PC-9 (cell line): ENCODE results near the gene LRRC32. TPM values are rescaled to one million over a fixed set of nuclear protein-coding genes. Genes with fewer than 3 reads are reported as not detected.

Experiments used
- BruUV-seq: library from RNA; stranded (reverse); fragments of 400-500 nt; replicated peaks from 2 replicates; lab custom pipeline; 2021; lab: Mats Ljungman, UMichigan
- CTCF ChIA-PET: fragments of 300-600 bp; sonication (Branson Sonifier 250); formaldehyde crosslinking; loops from one replicate; lab custom pipeline; 2022; ENCODE audit warnings: antibody characterized with exemption; lab: Charles Lee
- POLR2A ChIA-PET: fragments of 300-600 bp; sonication (Branson Sonifier 250); formaldehyde crosslinking; loops from one replicate; lab custom pipeline; 2022; ENCODE audit warnings: antibody characterized with exemption; ENCODE audit not compliant: unreplicated experiment; lab: Charles Lee
- DNase-seq, 2 experiments: peaks; one replicate each; pipeline versions ENCODE4 v3.0.0 to v3.0.0-alpha.2; 2015 to 2022; ENCODE audit warnings: mixed read lengths in 1 of 2
- H2AFZ ChIP-seq: fragments of 200-600 bp; sonication (generic); 2 replicates; pipeline ENCODE4 v1.8.1; 2017; ENCODE audit warnings: antibody characterized with exemption
- H3F3A ChIP-seq: fragments of 200-600 bp; sonication (generic); 2 replicates; pipeline ENCODE4 v1.8.1; 2017; ENCODE audit warnings: antibody characterized with exemption, mild to moderate bottlenecking, low read depth; ENCODE audit not compliant: insufficient read depth
- H3K27ac ChIP-seq: fragments of 200-600 bp; sonication (generic); 2 replicates; pipeline ENCODE4 v1.6.1; 2016; ENCODE audit warnings: mixed run types
- H3K27me3 ChIP-seq: fragments of 200-600 bp; sonication (generic); 2 replicates; pipeline ENCODE4 v1.6.1; 2016; ENCODE audit warnings: low read depth, mixed run types; ENCODE audit not compliant: insufficient read depth
- H3K36me3 ChIP-seq: fragments of 200-600 bp; sonication (generic); 2 replicates; pipeline ENCODE4 v1.6.1; 2016; ENCODE audit warnings: low read depth, mixed run types
- H3K4me1 ChIP-seq: fragments of 200-600 bp; sonication (generic); replicated peaks from 2 replicates; pipeline ENCODE4 v1.6.1; 2016; ENCODE audit warnings: mixed run types; ENCODE audit not compliant: insufficient read depth
- H3K4me2 ChIP-seq: fragments of 200-600 bp; sonication (generic); 2 replicates; pipeline ENCODE4 v1.6.1; 2017; ENCODE audit warnings: mixed run types
- H3K4me3 ChIP-seq: fragments of 200-600 bp; sonication (generic); 2 replicates; pipeline ENCODE4 v1.6.1; 2016; ENCODE audit warnings: mixed run types
- H3K79me2 ChIP-seq: fragments of 200-600 bp; sonication (generic); 2 replicates; pipeline ENCODE4 v1.6.1; 2017; ENCODE audit warnings: low read depth, mixed run types
- H3K9me2 ChIP-seq: fragments of 200-600 bp; sonication (generic); 2 replicates; pipeline ENCODE4 v1.8.1; 2017; ENCODE audit warnings: mild to moderate bottlenecking; ENCODE audit not compliant: insufficient read depth
- H3K9me3 ChIP-seq: fragments of 200-600 bp; sonication (generic); 2 replicates; pipeline ENCODE4 v1.8.1; 2016; ENCODE audit warnings: low read depth; ENCODE audit not compliant: insufficient read depth
- H4K20me1 ChIP-seq: fragments of 200-600 bp; sonication (generic); 2 replicates; pipeline ENCODE4 v1.8.1; 2017; ENCODE audit not compliant: insufficient read depth
- EZH2 ChIP-seq: fragments of 200-600 bp; sonication (generic); IDR thresholded peaks from 2 replicates; pipeline ENCODE4 v1.8.0; 2017; ENCODE audit warnings: antibody characterized with exemption, low read depth
- intact Hi-C: fragments of 100-400 bp; cut with micrococcal nuclease; formaldehyde crosslinking; loops from one replicate; pipeline ENCODE4 v1.10.0; 2022; ENCODE audit not compliant: unreplicated experiment
- total RNA-seq: library from RNA; stranded (reverse); gene quantifications from 2 replicates; pipeline ENCODE4 v1.2.3, GENCODE V29; 2021
- TF ChIP-seq, protein P1 (sequence below): fragments of 200-600 bp; sonication (generic); conservative IDR thresholded peaks from 2 replicates; pipeline ENCODE4 v1.6.1; 2017; ENCODE audit warnings: mixed run types, antibody characterized with exemption, mild to moderate bottlenecking, moderate library complexity

Gene LRRC32
- total RNA-seq, 1 experiment from 2014 or later = not detected

DNA sequence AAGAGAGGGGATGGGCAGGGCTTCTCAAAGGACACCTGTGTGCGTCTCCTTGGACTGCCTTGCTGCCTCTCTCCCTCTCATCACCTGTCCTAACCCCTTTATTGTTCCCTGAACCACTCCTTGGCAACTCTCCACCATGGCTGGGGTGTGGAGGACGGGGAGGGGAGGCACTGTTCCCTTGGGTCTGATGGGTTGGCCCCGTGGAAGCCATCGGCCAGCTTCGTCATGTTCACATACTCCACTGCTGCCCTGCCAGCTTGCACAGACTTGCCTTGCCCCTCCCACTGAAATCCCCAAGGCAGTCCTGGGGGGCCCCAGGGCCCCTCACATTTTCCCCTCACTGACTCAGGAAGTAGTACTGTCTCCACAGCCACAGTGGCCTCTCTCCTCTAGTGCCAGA, 36.1 kb upstream of the LRRC32 start:
- CTCF ChIA-PET = no interaction called here

DNA sequence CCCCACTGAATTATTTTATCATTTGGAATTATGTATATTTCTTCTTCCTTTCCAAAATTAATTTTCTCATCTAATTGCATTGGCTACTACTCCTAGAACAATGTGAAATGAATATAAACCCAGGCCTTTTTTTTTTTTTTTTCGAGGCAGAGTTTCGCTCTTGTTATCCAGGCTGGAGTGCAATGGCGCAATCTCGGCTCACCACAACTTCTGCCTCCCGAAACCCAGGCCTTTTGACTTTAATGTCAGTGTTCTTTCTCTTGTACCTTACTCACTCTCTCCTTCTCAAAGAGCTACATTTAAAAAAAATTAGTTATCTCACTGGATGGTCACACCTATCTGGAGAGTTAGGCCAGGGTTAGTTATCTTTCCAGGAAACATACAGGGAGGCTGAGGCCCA, 35.3 kb upstream of the LRRC32 start:
- no peak overlapping the region for H3K4me2 ChIP-seq
- POLR2A ChIA-PET = no interaction called here

More for the DNA sequence above, 36.1 kb upstream of the LRRC32 start:
- H3K4me2 ChIP-seq = no peak overlapping the region
- POLR2A ChIA-PET = no interaction called here
- no peaks in the 10 kb centered on the region for H3K79me2 ChIP-seq
- H3K27ac ChIP-seq = no peak overlapping the region
- no TSS peak for BruUV-seq
- no peak for DNase-seq
- no peak overlapping the region for H3K4me3 ChIP-seq
- no peaks in the 10 kb centered on the region for H3K27me3 ChIP-seq
- no peaks in the 10 kb centered on the region for H3F3A ChIP-seq
- H2AFZ ChIP-seq = no peak overlapping the region
- H3K36me3 ChIP-seq = no peaks in the 10 kb centered on the region
- H3K9me3 ChIP-seq = no peaks in the 10 kb centered on the region
- no peaks in the 10 kb centered on the region for H4K20me1 ChIP-seq
- H3K9me2 ChIP-seq = no peaks in the 10 kb centered on the region
- H3K4me1 ChIP-seq = peaks cover 12% of the 10 kb centered on the region
- intact Hi-C loops = no loop called here
- TF ChIP-seq EZH2 = no peak
- TF ChIP-seq, protein P1, sequence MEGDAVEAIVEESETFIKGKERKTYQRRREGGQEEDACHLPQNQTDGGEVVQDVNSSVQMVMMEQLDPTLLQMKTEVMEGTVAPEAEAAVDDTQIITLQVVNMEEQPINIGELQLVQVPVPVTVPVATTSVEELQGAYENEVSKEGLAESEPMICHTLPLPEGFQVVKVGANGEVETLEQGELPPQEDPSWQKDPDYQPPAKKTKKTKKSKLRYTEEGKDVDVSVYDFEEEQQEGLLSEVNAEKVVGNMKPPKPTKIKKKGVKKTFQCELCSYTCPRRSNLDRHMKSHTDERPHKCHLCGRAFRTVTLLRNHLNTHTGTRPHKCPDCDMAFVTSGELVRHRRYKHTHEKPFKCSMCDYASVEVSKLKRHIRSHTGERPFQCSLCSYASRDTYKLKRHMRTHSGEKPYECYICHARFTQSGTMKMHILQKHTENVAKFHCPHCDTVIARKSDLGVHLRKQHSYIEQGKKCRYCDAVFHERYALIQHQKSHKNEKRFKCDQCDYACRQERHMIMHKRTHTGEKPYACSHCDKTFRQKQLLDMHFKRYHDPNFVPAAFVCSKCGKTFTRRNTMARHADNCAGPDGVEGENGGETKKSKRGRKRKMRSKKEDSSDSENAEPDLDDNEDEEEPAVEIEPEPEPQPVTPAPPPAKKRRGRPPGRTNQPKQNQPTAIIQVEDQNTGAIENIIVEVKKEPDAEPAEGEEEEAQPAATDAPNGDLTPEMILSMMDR = no peak

DNA sequence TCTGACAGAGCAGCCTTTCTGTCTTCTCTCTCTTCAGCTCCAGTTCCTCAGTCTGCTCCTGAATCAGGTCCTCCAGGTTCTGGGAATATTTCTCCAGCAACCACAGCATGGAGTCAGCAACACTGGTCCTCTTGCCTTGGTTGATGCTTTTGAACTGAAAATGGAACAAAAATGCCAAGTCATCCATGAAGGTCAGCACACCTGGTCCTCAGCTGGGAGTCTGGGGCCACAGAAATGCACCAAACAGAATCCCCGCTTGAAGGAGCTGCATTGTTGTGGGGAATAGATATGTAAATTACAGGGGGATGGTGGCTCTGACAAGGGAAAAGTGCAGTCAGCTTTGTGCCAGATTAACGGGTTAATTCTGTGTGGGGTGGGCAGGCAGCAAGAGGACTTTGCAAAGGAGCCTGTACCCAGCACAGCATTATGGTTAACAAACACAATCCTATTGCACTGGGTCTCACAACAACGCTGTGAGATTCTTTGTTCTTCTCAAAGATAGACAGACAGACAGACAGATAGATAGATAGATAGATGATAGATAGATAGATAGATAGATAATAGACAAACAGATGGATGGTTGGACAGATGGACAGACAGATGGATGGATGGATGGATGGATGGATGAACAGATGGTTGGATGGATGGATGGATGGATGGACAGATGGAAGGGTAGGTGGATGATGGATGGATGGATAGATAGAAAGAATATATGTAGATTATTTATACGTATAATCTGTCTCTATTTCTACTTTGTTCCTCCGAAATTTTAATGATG, 33.8 kb upstream of the LRRC32 start:
- Histone ChIP-seq H3K4me1 (peaks cover 36% of the 10 kb centered on the region), H3K27me3 (no peaks in the 10 kb centered on the region), H3K4me3 (no peak overlapping the region), H3K36me3 (no peaks in the 10 kb centered on the region), H2AFZ (no peak overlapping the region), H4K20me1 (no peaks in the 10 kb centered on the region), H3F3A (peaks cover 21% of the 10 kb centered on the region; the same call in 1 of the 2 replicates), H3K9me2 (no peaks in the 10 kb centered on the region), H3K9me3 (no peaks in the 10 kb centered on the region), H3K79me2 (no peaks in the 10 kb centered on the region), H3K27ac (no peak overlapping the region), H3K4me2 (no peak overlapping the region)
- intact Hi-C loops = no loop called here
- DNase-seq = no peak
- no TSS peak for BruUV-seq
- TF ChIP-seq, protein P1 = no peak
- TF ChIP-seq EZH2 = no peak
- ChIA-PET CTCF (no interaction called here), POLR2A (interaction anchor here (0.7 kb wide), 1 partner anchor 417 kb away, joined by 4 read pairs; no protein-coding TSS in a partner anchor)

More for the DNA sequence above, 35.3 kb upstream of the LRRC32 start:
- no peak overlapping the region for H3K4me3 ChIP-seq
- H3K9me3 ChIP-seq = no peaks in the 10 kb centered on the region
- no peaks in the 10 kb centered on the region for H4K20me1 ChIP-seq
- peaks cover 7% of the 10 kb centered on the region; the same call in 1 of the 2 replicates for H3F3A ChIP-seq
- no peaks in the 10 kb centered on the region for H3K9me2 ChIP-seq
- no TSS peak for BruUV-seq
- intact Hi-C loops = no loop called here
- H3K4me1 ChIP-seq = peaks cover 21% of the 10 kb centered on the region
- no peak overlapping the region for H3K27ac ChIP-seq
- DNase-seq = no peak
- TF ChIP-seq, protein P1 = no peak
- TF ChIP-seq EZH2 = no peak
- no peaks in the 10 kb centered on the region for H3K27me3 ChIP-seq
- no peaks in the 10 kb centered on the region for H3K36me3 ChIP-seq
- H2AFZ ChIP-seq = no peak overlapping the region
- CTCF ChIA-PET = interaction anchor here (0.7 kb wide), 1 partner anchor 13 kb away, joined by 9 read pairs; no protein-coding TSS in a partner anchor
- H3K79me2 ChIP-seq = no peaks in the 10 kb centered on the region
